ENCODE measurements around the gene CD48.
"Not testable (repeated sequence)": the region's sequence is repeated elsewhere in the genome, so short reads cannot be mapped to it uniquely, and the experiment has no call there.

Gene CD48

DNA sequence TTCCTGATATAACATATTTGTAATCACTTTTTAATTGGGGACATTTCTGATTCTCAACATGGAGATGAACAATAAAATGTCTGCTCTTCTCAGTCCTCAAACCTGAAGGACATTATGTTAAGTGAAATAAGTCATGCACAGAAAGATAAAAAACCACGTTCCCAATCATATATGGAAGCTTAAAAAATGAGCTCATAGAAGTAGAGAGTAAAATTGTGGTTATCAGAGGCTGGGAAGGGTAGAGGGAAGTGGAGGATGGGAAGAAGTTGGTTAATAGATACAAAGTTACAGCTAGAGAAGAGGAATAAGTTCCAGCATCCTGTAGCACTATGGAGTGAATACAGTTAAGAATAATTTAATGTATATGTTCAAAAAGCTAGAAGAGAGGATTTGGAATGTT lies 1.5 kb upstream of the CD48 start:
- no peak for DNase-seq (ENCODE audit: insufficient read length, low spot score)
- no peak for FAIRE-seq
- TF ChIP-seq, protein P1, sequence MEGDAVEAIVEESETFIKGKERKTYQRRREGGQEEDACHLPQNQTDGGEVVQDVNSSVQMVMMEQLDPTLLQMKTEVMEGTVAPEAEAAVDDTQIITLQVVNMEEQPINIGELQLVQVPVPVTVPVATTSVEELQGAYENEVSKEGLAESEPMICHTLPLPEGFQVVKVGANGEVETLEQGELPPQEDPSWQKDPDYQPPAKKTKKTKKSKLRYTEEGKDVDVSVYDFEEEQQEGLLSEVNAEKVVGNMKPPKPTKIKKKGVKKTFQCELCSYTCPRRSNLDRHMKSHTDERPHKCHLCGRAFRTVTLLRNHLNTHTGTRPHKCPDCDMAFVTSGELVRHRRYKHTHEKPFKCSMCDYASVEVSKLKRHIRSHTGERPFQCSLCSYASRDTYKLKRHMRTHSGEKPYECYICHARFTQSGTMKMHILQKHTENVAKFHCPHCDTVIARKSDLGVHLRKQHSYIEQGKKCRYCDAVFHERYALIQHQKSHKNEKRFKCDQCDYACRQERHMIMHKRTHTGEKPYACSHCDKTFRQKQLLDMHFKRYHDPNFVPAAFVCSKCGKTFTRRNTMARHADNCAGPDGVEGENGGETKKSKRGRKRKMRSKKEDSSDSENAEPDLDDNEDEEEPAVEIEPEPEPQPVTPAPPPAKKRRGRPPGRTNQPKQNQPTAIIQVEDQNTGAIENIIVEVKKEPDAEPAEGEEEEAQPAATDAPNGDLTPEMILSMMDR (IDR thresholded peaks at IDR 0.05; ENCODE audit: insufficient read depth, missing control alignments) = no peak

DNA sequence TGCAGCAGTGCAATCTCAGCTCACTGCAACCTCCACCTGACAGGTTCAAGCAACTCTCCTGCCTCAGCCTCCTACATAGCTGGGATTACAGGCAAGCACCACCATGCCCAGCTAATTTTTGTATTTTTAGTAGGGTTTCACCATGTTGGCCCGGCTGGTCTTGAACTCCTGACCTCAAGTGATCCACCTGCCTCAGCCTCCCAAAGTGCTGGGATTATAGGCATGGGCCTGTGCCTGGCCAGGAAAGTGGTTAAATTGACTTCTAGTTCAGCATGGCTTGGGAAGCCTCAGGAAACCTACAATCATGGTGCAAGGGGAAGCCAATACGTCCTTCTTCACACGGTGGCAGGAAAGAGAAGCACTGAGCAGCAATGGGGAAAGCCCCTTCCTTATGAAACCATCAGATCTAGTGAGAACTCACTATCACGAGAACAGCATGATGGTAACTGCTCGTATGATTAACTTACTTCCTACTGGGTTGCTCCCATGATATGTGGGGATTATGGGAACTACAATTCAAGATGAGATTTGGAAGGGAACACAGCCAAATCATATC lies 981 bp upstream of the CD48 start:
- not testable (repeated sequence) for FAIRE-seq; DNase-seq (ENCODE audit: insufficient read length, low spot score)

DNA sequence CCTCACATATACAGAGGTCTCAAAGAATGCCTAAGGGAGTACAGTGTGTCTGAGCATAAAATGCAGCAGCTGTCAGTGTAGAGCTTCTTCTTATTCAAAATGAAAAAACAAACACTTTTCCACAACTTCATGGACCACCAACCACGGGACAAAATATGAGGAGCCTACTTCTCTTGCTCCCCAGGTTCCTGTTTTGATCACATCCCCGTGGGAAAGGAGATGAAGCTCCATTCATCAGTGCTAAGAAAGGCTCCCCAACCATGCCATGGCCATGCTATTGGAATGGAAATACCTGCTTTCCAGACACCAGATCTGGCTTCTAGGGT lies 383 bp downstream of the CD48 start:
- TF ChIP-seq, protein P1 (IDR thresholded peaks at IDR 0.05; ENCODE audit: insufficient read depth, missing control alignments) = no peak
- no peak for FAIRE-seq
- DNase-seq (ENCODE audit: insufficient read length, low spot score) = no peak

DNA sequence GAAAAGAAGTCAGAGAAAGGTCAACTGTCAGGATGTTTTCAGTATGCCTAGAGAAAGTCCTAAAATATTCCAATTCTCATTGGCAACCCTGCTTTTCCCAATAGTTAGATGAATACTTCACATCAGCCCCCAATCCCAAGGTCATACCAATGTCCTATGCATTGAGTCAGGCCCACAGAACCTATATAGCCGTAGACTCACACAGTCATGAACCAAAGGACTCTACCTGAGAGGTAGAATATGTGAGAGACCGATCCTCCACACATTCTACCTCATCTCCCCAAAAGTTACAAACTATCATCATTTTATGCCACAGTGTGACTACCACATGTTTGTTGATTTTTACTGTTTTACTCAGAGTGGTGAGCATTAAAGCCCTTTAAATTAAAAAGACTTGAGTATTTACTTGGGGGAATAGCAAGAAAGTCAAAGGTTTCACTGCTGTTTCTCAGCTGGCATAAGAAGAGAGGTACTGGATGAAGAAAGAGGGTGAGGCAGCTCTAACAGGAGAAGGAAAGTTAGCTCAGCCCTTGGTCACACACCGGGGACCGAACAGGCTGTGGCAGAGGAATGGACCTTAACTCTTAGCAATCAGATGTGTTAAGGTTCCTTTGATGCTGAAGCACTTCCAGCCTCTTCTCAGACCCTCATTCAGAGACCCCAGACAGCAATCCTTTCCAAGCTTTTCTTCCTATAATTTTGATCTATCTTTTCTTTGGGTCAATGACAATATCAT lies 937 bp downstream of the CD48 start:
- no peak for DNase-seq (ENCODE audit: insufficient read length, low spot score)
- TF ChIP-seq, protein P1 (IDR thresholded peaks at IDR 0.05; ENCODE audit: insufficient read depth, missing control alignments) = no peak
- FAIRE-seq = no peak

DNA sequence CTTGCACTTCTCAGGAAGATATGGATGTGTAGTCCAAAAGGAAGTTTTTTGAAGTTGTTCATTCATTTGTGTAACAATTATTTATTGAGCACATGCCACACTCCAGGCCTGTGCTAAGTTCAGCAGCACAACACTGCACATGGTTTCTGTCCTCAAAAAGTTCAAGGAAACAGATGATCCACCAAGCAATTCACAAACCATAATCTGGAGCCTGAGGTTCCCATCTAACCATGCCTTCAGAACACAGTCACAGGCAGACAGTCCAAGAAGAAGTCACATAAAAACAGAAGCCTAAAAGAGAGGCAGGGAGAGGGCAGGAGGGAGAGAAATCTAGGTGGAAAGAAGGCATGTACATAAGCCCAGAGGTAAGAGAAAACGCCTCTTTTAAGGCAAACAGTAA lies 1.9 kb downstream of the CD48 start:
- no peak for DNase-seq (ENCODE audit: insufficient read length, low spot score)
- TF ChIP-seq, protein P1 (IDR thresholded peaks at IDR 0.05; ENCODE audit: insufficient read depth, missing control alignments) = no peak
- FAIRE-seq = no peak

DNA sequence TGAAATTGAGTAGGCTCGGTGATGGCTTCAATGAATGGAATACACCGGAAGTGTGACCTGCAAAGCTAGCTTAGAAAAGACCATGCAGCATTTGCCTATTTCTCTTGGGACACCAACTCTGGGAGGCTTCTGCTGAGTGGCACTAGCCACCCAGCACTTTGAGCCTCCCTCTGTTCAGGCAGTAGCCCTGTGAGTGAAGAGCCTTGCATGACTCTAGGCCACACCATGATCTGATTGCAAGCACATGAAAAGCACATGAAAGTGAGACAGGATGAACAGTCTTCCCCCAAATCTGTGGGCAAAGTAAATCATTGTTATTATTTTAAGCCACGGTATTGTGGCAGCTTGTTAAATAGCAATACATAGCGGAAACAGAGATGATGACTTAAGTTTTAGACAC lies 2.8 kb downstream of the CD48 start:
- DNase-seq (ENCODE audit: insufficient read length, low spot score) (no peak), FAIRE-seq (no peak)
- TF ChIP-seq, protein P1 (IDR thresholded peaks at IDR 0.05; ENCODE audit: insufficient read depth, missing control alignments) = no peak

DNA sequence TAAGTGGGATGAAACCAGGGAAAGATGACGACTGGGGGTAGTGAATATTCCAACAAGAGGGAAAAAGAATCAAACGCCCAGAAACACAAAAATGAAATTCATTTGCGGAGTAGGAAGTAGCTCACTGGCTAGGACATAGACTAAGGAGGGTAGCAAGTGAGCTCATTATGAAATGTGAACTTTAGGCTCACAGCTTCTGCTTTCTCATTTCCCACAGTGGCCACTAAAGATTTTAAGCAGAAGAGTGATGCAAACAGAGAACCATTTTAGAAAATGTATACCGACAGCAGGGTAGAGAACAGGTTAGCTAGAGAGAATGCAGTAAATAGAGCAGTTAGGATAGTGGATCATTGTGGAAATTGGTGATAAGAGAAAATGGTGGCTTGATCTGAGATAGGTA lies 3.5 kb downstream of the CD48 start:
- TF ChIP-seq, protein P1 (IDR thresholded peaks at IDR 0.05; ENCODE audit: insufficient read depth, missing control alignments) = no peak
- FAIRE-seq (no peak), DNase-seq (ENCODE audit: insufficient read length, low spot score) (no peak)
